Neuron (in vitro differentiated cells): ENCODE measurements around the gene LRGUK.

Source experiments
- H2AFZ ChIP-seq: one replicate; pipeline ENCODE4 v1.6.1; 2013; ENCODE audit warnings: low read depth, mild to moderate bottlenecking, inconsistent platforms, low read length, moderate library complexity
- H3K27me3 ChIP-seq: one replicate; pipeline ENCODE4 v1.6.1; 2013; ENCODE audit warnings: low read length; ENCODE audit not compliant: insufficient read depth
- H3K36me3 ChIP-seq: one replicate; pipeline ENCODE4 v1.6.1; 2013; ENCODE audit warnings: low read length; ENCODE audit not compliant: insufficient read depth
- H3K4me1 ChIP-seq: one replicate; pipeline ENCODE4 v1.6.1; 2013; ENCODE audit warnings: low read length; ENCODE audit not compliant: insufficient read depth
- H3K4me3 ChIP-seq: 2 replicates; pipeline ENCODE4 v1.5.1; 2013; ENCODE audit warnings: mild to moderate bottlenecking, low read length, moderate library complexity
- H3K9me3 ChIP-seq: one replicate; pipeline ENCODE4 v1.6.1; 2013; ENCODE audit warnings: low read length

Gene LRGUK

GRCh38 chr7:134140889-134141867 lies 14.0 kb downstream of the LRGUK start:
- Histone ChIP-seq H3K4me1 (no peaks in the 10 kb centered on the region), H3K9me3 (no peaks in the 10 kb centered on the region), H2AFZ (no peak overlapping the region), H3K27me3 (no peaks in the 10 kb centered on the region), H3K36me3 (no peaks in the 10 kb centered on the region), H3K4me3 (no peak overlapping the region)

- H3K36me3 ChIP-seq = no peaks in the 10 kb centered on the region
- H3K9me3 ChIP-seq = no peaks in the 10 kb centered on the region
- no peaks in the 10 kb centered on the region for H3K4me1 ChIP-seq
- H2AFZ ChIP-seq = no peak overlapping the region
- H3K27me3 ChIP-seq = no peaks in the 10 kb centered on the region
- no peak overlapping the region for H3K4me3 ChIP-seq
Observed at GRCh38 chr7:134141868-134142264, 14.7 kb downstream of the LRGUK start.

- Histone ChIP-seq H3K4me1 (no peaks in the 10 kb centered on the region), H3K4me3 (no peak overlapping the region), H2AFZ (no peak overlapping the region), H3K27me3 (no peaks in the 10 kb centered on the region), H3K9me3 (no peaks in the 10 kb centered on the region), H3K36me3 (no peaks in the 10 kb centered on the region)
Observed at GRCh38 chr7:134153493-134154136, 26.5 kb downstream of the LRGUK start.

GRCh38 chr7:134154581-134155130 lies 27.5 kb downstream of the LRGUK start:
- no peaks in the 10 kb centered on the region for H3K36me3 ChIP-seq
- no peaks in the 10 kb centered on the region for H3K4me1 ChIP-seq
- no peak overlapping the region for H2AFZ ChIP-seq
- H3K4me3 ChIP-seq = no peak overlapping the region
- no peaks in the 10 kb centered on the region for H3K27me3 ChIP-seq
- no peaks in the 10 kb centered on the region for H3K9me3 ChIP-seq

- Histone ChIP-seq H3K27me3 (no peaks in the 10 kb centered on the region), H2AFZ (no peak overlapping the region), H3K4me1 (no peaks in the 10 kb centered on the region), H3K4me3 (no peak overlapping the region), H3K36me3 (no peaks in the 10 kb centered on the region), H3K9me3 (no peaks in the 10 kb centered on the region)
Observed at GRCh38 chr7:134155206-134155605, 28.1 kb downstream of the LRGUK start.

GRCh38 chr7:134155871-134156270 lies 28.7 kb downstream of the LRGUK start:
- no peak overlapping the region for H2AFZ ChIP-seq
- H3K4me3 ChIP-seq = no peak overlapping the region
- no peaks in the 10 kb centered on the region for H3K27me3 ChIP-seq
- H3K36me3 ChIP-seq = no peaks in the 10 kb centered on the region
- H3K9me3 ChIP-seq = no peaks in the 10 kb centered on the region
- no peaks in the 10 kb centered on the region for H3K4me1 ChIP-seq

GRCh38 chr7:134165252-134165651 lies 38.1 kb downstream of the LRGUK start:
- Histone ChIP-seq H3K4me3 (no peak overlapping the region), H3K27me3 (no peaks in the 10 kb centered on the region), H3K36me3 (no peaks in the 10 kb centered on the region), H3K9me3 (no peaks in the 10 kb centered on the region), H3K4me1 (peaks cover 13% of the 10 kb centered on the region), H2AFZ (no peak overlapping the region)

GRCh38 chr7:134167250-134167649 lies 40.1 kb downstream of the LRGUK start:
- H2AFZ ChIP-seq = no peak overlapping the region
- H3K9me3 ChIP-seq = no peaks in the 10 kb centered on the region
- no peak overlapping the region for H3K4me3 ChIP-seq
- H3K36me3 ChIP-seq = no peaks in the 10 kb centered on the region
- H3K27me3 ChIP-seq = no peaks in the 10 kb centered on the region
- peaks cover 13% of the 10 kb centered on the region for H3K4me1 ChIP-seq

GRCh38 chr7:134167841-134168240 lies 40.7 kb downstream of the LRGUK start:
- Histone ChIP-seq H3K4me3 (no peak overlapping the region), H3K9me3 (no peaks in the 10 kb centered on the region), H3K27me3 (no peaks in the 10 kb centered on the region), H2AFZ (no peak overlapping the region), H3K36me3 (no peaks in the 10 kb centered on the region), H3K4me1 (peaks cover 13% of the 10 kb centered on the region)

- Histone ChIP-seq H3K9me3 (no peaks in the 10 kb centered on the region), H3K4me1 (peaks cover 5% of the 10 kb centered on the region), H3K4me3 (no peak overlapping the region), H3K36me3 (no peaks in the 10 kb centered on the region), H2AFZ (no peak overlapping the region), H3K27me3 (no peaks in the 10 kb centered on the region)
Observed at GRCh38 chr7:134174795-134175261, 47.7 kb downstream of the LRGUK start.

GRCh38 chr7:134175334-134176036 lies 48.3 kb downstream of the LRGUK start:
- peaks cover 5% of the 10 kb centered on the region for H3K4me1 ChIP-seq
- no peaks in the 10 kb centered on the region for H3K27me3 ChIP-seq
- H3K9me3 ChIP-seq = no peaks in the 10 kb centered on the region
- no peaks in the 10 kb centered on the region for H3K36me3 ChIP-seq
- H2AFZ ChIP-seq = no peak overlapping the region
- H3K4me3 ChIP-seq = no peak overlapping the region

- peaks cover 5% of the 10 kb centered on the region for H3K4me1 ChIP-seq
- no peaks in the 10 kb centered on the region for H3K9me3 ChIP-seq
- H3K36me3 ChIP-seq = no peaks in the 10 kb centered on the region
- H3K27me3 ChIP-seq = no peaks in the 10 kb centered on the region
- no peak overlapping the region for H3K4me3 ChIP-seq
- no peak overlapping the region for H2AFZ ChIP-seq
Observed at GRCh38 chr7:134176037-134176350, 48.9 kb downstream of the LRGUK start.
